ENCODE data around the gene CCDC7. TPM values are rescaled to one million over a fixed set of nuclear protein-coding genes. Genes with fewer than 3 reads are reported as not detected.
"Not testable (repeated sequence)": the region's sequence is repeated elsewhere in the genome, so short reads cannot be mapped to it uniquely, and the experiment has no call there.

Gene CCDC7
- total RNA-seq, 1 donor from 2014 or later = 12.6 TPM

GRCh38 chr10:32746869-32747268 lies 300.9 kb downstream of the CCDC7 start:
- H3K27me3 Mint-ChIP-seq (ENCODE audit: unreplicated experiment) = no peaks in the 10 kb centered on the region
- DNase-seq (ENCODE audit: extremely low spot score, unreplicated experiment) = no peak
- H3K4me1 Mint-ChIP-seq (ENCODE audit: unreplicated experiment) = no peaks in the 10 kb centered on the region
- peaks cover 12% of the 10 kb centered on the region for H3K9me3 Mint-ChIP-seq (ENCODE audit: unreplicated experiment)
- peaks cover 12% of the 10 kb centered on the region for H3K36me3 Mint-ChIP-seq (ENCODE audit: unreplicated experiment)
- H3K4me3 Mint-ChIP-seq (ENCODE audit: unreplicated experiment) = no peak overlapping the region
- no peak overlapping the region for H3K27ac Mint-ChIP-seq (ENCODE audit: unreplicated experiment)
- no peak for TF ChIP-seq CTCF (IDR thresholded peaks at IDR 0.05)

- H3K27ac Mint-ChIP-seq (ENCODE audit: unreplicated experiment) = no peak overlapping the region
- no peak overlapping the region for H3K4me3 Mint-ChIP-seq (ENCODE audit: unreplicated experiment)
- DNase-seq (ENCODE audit: extremely low spot score, unreplicated experiment) = no peak
- H3K27me3 Mint-ChIP-seq (ENCODE audit: unreplicated experiment) = no peaks in the 10 kb centered on the region
- H3K9me3 Mint-ChIP-seq (ENCODE audit: unreplicated experiment) = peaks cover 28% of the 10 kb centered on the region
- no peaks in the 10 kb centered on the region for H3K4me1 Mint-ChIP-seq (ENCODE audit: unreplicated experiment)
- TF ChIP-seq CTCF (IDR thresholded peaks at IDR 0.05) = no peak
- peaks cover 9% of the 10 kb centered on the region for H3K36me3 Mint-ChIP-seq (ENCODE audit: unreplicated experiment)
Observed at GRCh38 chr10:32751582-32751981, 305.6 kb downstream of the CCDC7 start.

GRCh38 chr10:32754900-32755299 lies 309.0 kb downstream of the CCDC7 start:
- not testable (repeated sequence) for H3K36me3 Mint-ChIP-seq (ENCODE audit: unreplicated experiment); H3K27ac Mint-ChIP-seq (ENCODE audit: unreplicated experiment); H3K4me3 Mint-ChIP-seq (ENCODE audit: unreplicated experiment); H3K4me1 Mint-ChIP-seq (ENCODE audit: unreplicated experiment); H3K27me3 Mint-ChIP-seq (ENCODE audit: unreplicated experiment); DNase-seq (ENCODE audit: extremely low spot score, unreplicated experiment)
- peaks cover 29% of the 10 kb centered on the region for H3K9me3 Mint-ChIP-seq (ENCODE audit: unreplicated experiment)

GRCh38 chr10:32771217-32771616 lies 325.3 kb downstream of the CCDC7 start:
- Mint-ChIP-seq H3K36me3 (ENCODE audit: unreplicated experiment) (peaks cover 1% of the 10 kb centered on the region), H3K9me3 (ENCODE audit: unreplicated experiment) (peaks cover 40% of the 10 kb centered on the region), H3K27ac (ENCODE audit: unreplicated experiment) (no peak overlapping the region), H3K27me3 (ENCODE audit: unreplicated experiment) (peaks cover 21% of the 10 kb centered on the region), H3K4me3 (ENCODE audit: unreplicated experiment) (no peak overlapping the region), H3K4me1 (ENCODE audit: unreplicated experiment) (no peaks in the 10 kb centered on the region)
- no peak for TF ChIP-seq CTCF (IDR thresholded peaks at IDR 0.05)
- no peak for DNase-seq (ENCODE audit: extremely low spot score, unreplicated experiment)

GRCh38 chr10:32773105-32773504 lies 327.2 kb downstream of the CCDC7 start:
- Mint-ChIP-seq H3K4me1 (ENCODE audit: unreplicated experiment) (no peaks in the 10 kb centered on the region), H3K27ac (ENCODE audit: unreplicated experiment) (no peak overlapping the region), H3K27me3 (ENCODE audit: unreplicated experiment) (peaks cover 21% of the 10 kb centered on the region), H3K36me3 (ENCODE audit: unreplicated experiment) (peaks cover 1% of the 10 kb centered on the region), H3K9me3 (ENCODE audit: unreplicated experiment) (peaks cover 39% of the 10 kb centered on the region), H3K4me3 (ENCODE audit: unreplicated experiment) (no peak overlapping the region)
- no peak for DNase-seq (ENCODE audit: extremely low spot score, unreplicated experiment)
- no peak for TF ChIP-seq CTCF (IDR thresholded peaks at IDR 0.05)

GRCh38 chr10:32786968-32787367 lies 341.0 kb downstream of the CCDC7 start:
- no peaks in the 10 kb centered on the region for H3K27me3 Mint-ChIP-seq (ENCODE audit: unreplicated experiment)
- TF ChIP-seq CTCF (IDR thresholded peaks at IDR 0.05) = no peak
- H3K27ac Mint-ChIP-seq (ENCODE audit: unreplicated experiment) = no peak overlapping the region
- H3K9me3 Mint-ChIP-seq (ENCODE audit: unreplicated experiment) = peaks cover 15% of the 10 kb centered on the region
- no peaks in the 10 kb centered on the region for H3K36me3 Mint-ChIP-seq (ENCODE audit: unreplicated experiment)
- H3K4me3 Mint-ChIP-seq (ENCODE audit: unreplicated experiment) = no peak overlapping the region
- no peak for DNase-seq (ENCODE audit: extremely low spot score, unreplicated experiment)
- no peaks in the 10 kb centered on the region for H3K4me1 Mint-ChIP-seq (ENCODE audit: unreplicated experiment)
